Parathyroid adenoma (tissue), 2 donors: ENCODE data around the gene PRRG4.

ENCODE experiments used
- H2AFZ ChIP-seq: fragments of 300-600 bp; sonication (generic); one replicate; pipeline ENCODE4 v1.7.0; 2017; ENCODE audit warnings: antibody characterized with exemption, mild to moderate bottlenecking
- H3K27ac ChIP-seq: fragments of 300-600 bp; sonication (generic); one replicate; pipeline ENCODE4 v1.7.0; 2017
- H3K27me3 ChIP-seq: fragments of 300-600 bp; sonication (generic); one replicate; pipeline ENCODE4 v1.7.0; 2017; ENCODE audit warnings: low read length; ENCODE audit not compliant: control insufficient read depth, insufficient read depth
- H3K36me3 ChIP-seq: fragments of 300-600 bp; sonication (generic); one replicate; pipeline ENCODE4 v1.7.0; 2017; ENCODE audit warnings: low read length; ENCODE audit not compliant: control insufficient read depth, insufficient read depth
- H3K4me1 ChIP-seq: fragments of 300-600 bp; sonication (generic); one replicate; pipeline ENCODE4 v1.7.0; 2017; ENCODE audit warnings: control low read depth
- H3K4me2 ChIP-seq: fragments of 300-600 bp; sonication (generic); one replicate; pipeline ENCODE4 v1.7.0; 2017; ENCODE audit warnings: low read length
- H3K4me3 ChIP-seq: fragments of 300-600 bp; sonication (generic); one replicate; pipeline ENCODE4 v1.7.0; 2017; ENCODE audit warnings: low read depth, low read length
- H3K79me2 ChIP-seq: fragments of 300-600 bp; sonication (generic); one replicate; pipeline ENCODE4 v1.7.0; 2017; ENCODE audit warnings: control low read depth
- H3K9ac ChIP-seq: fragments of 300-600 bp; sonication (generic); one replicate; pipeline ENCODE4 v1.7.0; 2017; ENCODE audit warnings: mild to moderate bottlenecking
- H3K9me3 ChIP-seq: fragments of 300-600 bp; sonication (generic); one replicate; pipeline ENCODE4 v1.7.0; 2017; ENCODE audit warnings: low read length; ENCODE audit not compliant: control insufficient read depth
- TF ChIP-seq, protein P1 (sequence below): fragments of 300-600 bp; sonication (generic); IDR thresholded peaks from one replicate; pipeline ENCODE4 v1.7.0; 2017; ENCODE audit warnings: antibody characterized with exemption, mild to moderate bottlenecking
- donor health status: primary hyperparathyroidism.

PRRG4 gene

DNA sequence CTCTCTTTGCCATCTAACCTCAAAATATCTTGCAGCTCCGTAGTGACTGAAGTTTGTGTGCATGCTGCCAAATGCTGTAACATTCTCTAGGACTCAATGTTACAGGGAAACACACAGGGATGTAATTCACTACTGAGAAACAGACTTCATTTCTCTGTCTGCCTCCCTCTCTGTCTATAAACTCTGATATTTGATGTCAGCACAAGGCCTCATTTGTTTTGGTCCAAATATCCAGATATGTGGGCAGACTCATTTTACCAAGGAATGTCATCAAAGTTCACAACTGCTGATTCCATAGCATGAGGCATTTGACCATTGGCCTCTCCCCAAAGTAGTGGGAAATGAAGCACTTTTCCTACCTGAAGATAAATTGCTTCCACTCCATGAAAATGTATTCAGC, 2.5 kb upstream of the PRRG4 start:
- no peaks in the 10 kb centered on the region for H3K79me2 ChIP-seq
- no peak overlapping the region for H3K27ac ChIP-seq
- no peaks in the 10 kb centered on the region for H3K36me3 ChIP-seq
- no peak overlapping the region for H3K9ac ChIP-seq
- H3K4me1 ChIP-seq = peaks cover 5% of the 10 kb centered on the region
- TF ChIP-seq, protein P1, sequence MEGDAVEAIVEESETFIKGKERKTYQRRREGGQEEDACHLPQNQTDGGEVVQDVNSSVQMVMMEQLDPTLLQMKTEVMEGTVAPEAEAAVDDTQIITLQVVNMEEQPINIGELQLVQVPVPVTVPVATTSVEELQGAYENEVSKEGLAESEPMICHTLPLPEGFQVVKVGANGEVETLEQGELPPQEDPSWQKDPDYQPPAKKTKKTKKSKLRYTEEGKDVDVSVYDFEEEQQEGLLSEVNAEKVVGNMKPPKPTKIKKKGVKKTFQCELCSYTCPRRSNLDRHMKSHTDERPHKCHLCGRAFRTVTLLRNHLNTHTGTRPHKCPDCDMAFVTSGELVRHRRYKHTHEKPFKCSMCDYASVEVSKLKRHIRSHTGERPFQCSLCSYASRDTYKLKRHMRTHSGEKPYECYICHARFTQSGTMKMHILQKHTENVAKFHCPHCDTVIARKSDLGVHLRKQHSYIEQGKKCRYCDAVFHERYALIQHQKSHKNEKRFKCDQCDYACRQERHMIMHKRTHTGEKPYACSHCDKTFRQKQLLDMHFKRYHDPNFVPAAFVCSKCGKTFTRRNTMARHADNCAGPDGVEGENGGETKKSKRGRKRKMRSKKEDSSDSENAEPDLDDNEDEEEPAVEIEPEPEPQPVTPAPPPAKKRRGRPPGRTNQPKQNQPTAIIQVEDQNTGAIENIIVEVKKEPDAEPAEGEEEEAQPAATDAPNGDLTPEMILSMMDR = no peak
- H2AFZ ChIP-seq = no peak overlapping the region
- no peak overlapping the region for H3K4me3 ChIP-seq
- no peaks in the 10 kb centered on the region for H3K27me3 ChIP-seq
- H3K9me3 ChIP-seq = no peaks in the 10 kb centered on the region
- H3K4me2 ChIP-seq = no peak overlapping the region

DNA sequence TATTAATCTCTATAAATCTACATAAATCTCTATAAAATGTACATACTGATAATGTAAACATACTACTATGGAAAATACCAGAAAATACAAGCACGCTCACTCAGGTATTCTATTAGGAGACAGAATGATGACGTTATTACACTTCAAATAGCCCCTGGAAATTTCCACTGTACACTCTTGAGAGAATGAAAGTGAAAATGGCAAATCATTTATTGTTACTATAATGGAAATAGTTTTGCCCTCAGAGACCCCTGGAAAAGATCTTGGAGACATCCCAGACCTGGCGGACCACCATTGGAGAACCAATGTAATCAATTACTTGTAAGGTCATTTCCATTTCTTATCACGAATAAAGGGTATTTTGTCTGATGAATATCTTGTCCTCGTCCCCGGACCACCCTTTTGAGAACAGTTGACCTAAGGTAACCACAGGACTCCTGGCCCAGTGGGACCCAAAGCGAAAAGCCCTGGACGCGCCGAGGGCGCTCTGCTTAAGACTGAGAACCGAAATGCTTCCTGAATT, 509 bp upstream of the PRRG4 start:
- peak overlapping the region; percentile 72 for H2AFZ ChIP-seq
- peak overlapping the region; percentile 72 for H3K4me2 ChIP-seq
- TF ChIP-seq, protein P1 = no peak
- H3K79me2 ChIP-seq = no peaks in the 10 kb centered on the region
- no peaks in the 10 kb centered on the region for H3K36me3 ChIP-seq
- peak overlapping the region; percentile 62 for H3K4me3 ChIP-seq
- no peaks in the 10 kb centered on the region for H3K9me3 ChIP-seq
- H3K27ac ChIP-seq = no peak overlapping the region
- H3K9ac ChIP-seq = no peak overlapping the region
- no peaks in the 10 kb centered on the region for H3K27me3 ChIP-seq
- H3K4me1 ChIP-seq = peaks cover 5% of the 10 kb centered on the region

DNA sequence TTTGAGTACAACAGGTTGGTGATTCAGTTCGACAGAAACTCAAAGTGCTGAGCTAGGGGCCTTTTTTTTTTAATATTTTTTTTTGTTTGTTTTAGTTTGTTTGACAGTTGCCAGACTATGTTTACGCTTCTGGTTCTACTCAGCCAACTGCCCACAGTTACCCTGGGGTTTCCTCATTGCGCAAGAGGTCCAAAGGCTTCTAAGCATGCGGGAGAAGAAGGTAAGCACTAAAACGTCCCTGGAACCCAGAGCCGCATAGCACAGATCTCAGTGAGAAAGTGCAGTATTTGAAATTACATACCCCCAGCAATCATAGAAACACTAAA, 649 bp downstream of the PRRG4 start:
- peak overlapping the region; percentile 72 for H2AFZ ChIP-seq
- no peaks in the 10 kb centered on the region for H3K27me3 ChIP-seq
- TF ChIP-seq, protein P1 = no peak
- no peaks in the 10 kb centered on the region for H3K9me3 ChIP-seq
- H3K79me2 ChIP-seq = no peaks in the 10 kb centered on the region
- peak overlapping the region; percentile 44 for H3K4me2 ChIP-seq
- H3K27ac ChIP-seq = no peak overlapping the region
- no peak overlapping the region for H3K9ac ChIP-seq
- peak overlapping the region; percentile 62 for H3K4me3 ChIP-seq
- no peaks in the 10 kb centered on the region for H3K36me3 ChIP-seq
- H3K4me1 ChIP-seq = peaks cover 5% of the 10 kb centered on the region

DNA sequence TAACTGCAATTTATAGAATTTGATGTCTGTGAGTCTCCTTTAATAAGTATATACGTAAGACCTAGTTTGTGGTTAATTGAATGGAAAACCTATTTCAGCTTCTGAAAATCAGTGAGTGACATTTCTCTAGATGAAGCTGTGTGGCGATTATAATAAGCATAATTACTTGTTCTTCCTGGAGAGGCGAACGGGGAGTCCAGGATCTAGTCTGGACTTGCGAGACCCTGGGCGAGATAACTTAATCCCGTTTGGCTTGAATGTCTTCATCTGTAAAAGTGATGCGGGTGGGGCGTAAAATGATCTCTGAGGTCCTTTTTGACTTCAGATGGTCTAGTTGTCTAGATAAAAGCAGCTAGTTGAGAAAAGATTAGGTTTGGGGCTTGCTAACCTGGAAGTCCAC, 1.1 kb downstream of the PRRG4 start:
- Histone ChIP-seq H3K36me3 (no peaks in the 10 kb centered on the region), H3K4me2 (peak overlapping the region; percentile 44), H3K27me3 (no peaks in the 10 kb centered on the region), H2AFZ (no peak overlapping the region), H3K4me1 (peaks cover 5% of the 10 kb centered on the region), H3K4me3 (no peak overlapping the region), H3K9ac (no peak overlapping the region), H3K9me3 (no peaks in the 10 kb centered on the region), H3K79me2 (no peaks in the 10 kb centered on the region), H3K27ac (no peak overlapping the region)
- TF ChIP-seq, protein P1 = no peak

DNA sequence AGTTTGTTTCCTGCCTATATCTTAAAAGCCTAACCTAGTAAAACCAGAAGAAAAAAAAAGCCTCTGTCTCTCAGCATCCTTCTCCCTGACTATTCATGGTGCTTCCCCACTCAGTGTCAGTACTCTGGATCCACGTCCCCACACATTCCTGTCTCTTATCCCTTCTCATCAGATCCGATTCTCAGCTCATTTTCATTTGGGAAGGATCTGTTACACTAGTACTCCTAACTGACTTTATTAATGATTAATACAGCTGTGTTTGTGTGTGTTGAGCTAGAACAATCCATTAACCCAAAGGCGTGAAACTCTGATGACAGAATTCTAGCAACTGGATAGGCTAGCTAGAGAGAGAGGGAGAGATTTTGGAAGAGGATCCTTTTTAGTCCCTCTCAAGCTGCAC, 1.5 kb downstream of the PRRG4 start:
- peaks cover 5% of the 10 kb centered on the region for H3K4me1 ChIP-seq
- no peak overlapping the region for H3K4me3 ChIP-seq
- H2AFZ ChIP-seq = no peak overlapping the region
- no peaks in the 10 kb centered on the region for H3K79me2 ChIP-seq
- H3K36me3 ChIP-seq = no peaks in the 10 kb centered on the region
- no peak overlapping the region for H3K27ac ChIP-seq
- no peak overlapping the region for H3K9ac ChIP-seq
- TF ChIP-seq, protein P1 = no peak
- no peak overlapping the region for H3K4me2 ChIP-seq
- no peaks in the 10 kb centered on the region for H3K27me3 ChIP-seq
- no peaks in the 10 kb centered on the region for H3K9me3 ChIP-seq
